HCT116 (cell line): ENCODE measurements around the gene CREBZF. TPM values are rescaled to one million over a fixed set of nuclear protein-coding genes. Genes with fewer than 3 reads are reported as not detected.

Experiments used
- ATAC-seq: fragments of 200-7000 bp; cut with Tn5 transposase; 2 replicates; pipeline ENCODE4 v1.9.1; 2020; ENCODE audit warnings: mild to moderate bottlenecking, moderate library complexity
- BruUV-seq: library from RNA; stranded (reverse); fragments of 400-500 nt; replicated peaks from 2 replicates; lab custom pipeline; 2021; lab: Mats Ljungman, UMichigan
- CTCF ChIA-PET: fragments of 300-600 bp; sonication (Branson Sonifier 250); formaldehyde crosslinking; loops from one replicate; lab custom pipeline; 2021; ENCODE audit warnings: antibody characterized with exemption; lab: Charles Lee
- POLR2A ChIA-PET: fragments of 300-600, 350-600 bp; sonication (Branson Sonifier 250); formaldehyde crosslinking; loops from one replicate; lab custom pipeline; 2021; ENCODE audit warnings: antibody characterized with exemption; lab: Charles Lee
- RAD21 ChIA-PET, 2 experiments: fragments of 300-600 bp; sonication (Branson Sonifier 250); formaldehyde crosslinking; loops; one replicate each; lab custom pipeline; 2023; ENCODE audit warnings: low total read pairs in 2 of 2; ENCODE audit not compliant: uncharacterized antibody in 2 of 2, unreplicated experiment in 2 of 2, low non-redundant PET in 1 of 2; lab: Charles Lee
- DNase-seq: peaks from one replicate; pipeline ENCODE4 v3.0.0-alpha.2; 2010; ENCODE audit warnings: low read depth, low spot score
- H2AFZ ChIP-seq: fragments of 200-600 bp; shearing (Covaris generic), sonication (generic); 2 replicates; pipeline ENCODE4 v1.6.1; 2017; ENCODE audit warnings: low read depth, mixed run types, mixed read lengths, antibody characterized with exemption, low read length; ENCODE audit not compliant: poor library complexity, severe bottlenecking
- H3K27ac ChIP-seq: 2 replicates; pipeline ENCODE4 v1.5.1; 2012; ENCODE audit warnings: low read depth, low read length
- H3K27me3 ChIP-seq: fragments of 200-600 bp; sonication (generic); 2 replicates; pipeline ENCODE4 v1.6.1; 2016; ENCODE audit warnings: mixed run types, low read length, mixed read lengths; ENCODE audit not compliant: insufficient read depth
- H3K36me3 ChIP-seq, 2 experiments: fragments of 200-500 bp in 1 of 2; fragments of 200-600 bp in 1 of 2; sonication (Bioruptor generic) in 1 of 2; sonication (generic) in 1 of 2; 2 replicates each; pipeline versions ENCODE4 v1.5.1 to v1.6.1; 2014 to 2016; ENCODE audit warnings: low read length in 2 of 2, inconsistent platforms in 1 of 2, mixed read lengths in 1 of 2, mixed run types in 1 of 2; ENCODE audit not compliant: insufficient read depth in 2 of 2, control insufficient read depth in 1 of 2
- H3K4me1 ChIP-seq, 2 experiments: fragments of 200-600 bp in 1 of 2; sonication (generic) in 1 of 2; 2 replicates each; pipeline versions ENCODE4 v1.5.1 to v1.6.1; 2012 to 2017; ENCODE audit warnings: low read length in 2 of 2, inconsistent platforms in 1 of 2, mild to moderate bottlenecking in 1 of 2, mixed read lengths in 1 of 2, mixed run types in 1 of 2, moderate library complexity in 1 of 2; ENCODE audit not compliant: insufficient read depth in 2 of 2, control insufficient read depth in 1 of 2
- H3K4me2 ChIP-seq: fragments of 200-600 bp; sonication (generic); 2 replicates; pipeline ENCODE4 v1.6.1; 2017; ENCODE audit warnings: mixed run types, low read length, mixed read lengths
- H3K4me3 ChIP-seq, 2 experiments: fragments of 200-600 bp in 1 of 2; sonication (generic) in 1 of 2; replicated peaks in 1 of 2; 2 replicates each; pipeline ENCODE4 v1.5.1; 2011 to 2016; ENCODE audit warnings: low read length in 2 of 2, control low read depth in 1 of 2, low read depth in 1 of 2, mild to moderate bottlenecking in 1 of 2, mixed read lengths in 1 of 2, mixed run types in 1 of 2
- H3K79me2 ChIP-seq: fragments of 200-600 bp; sonication (generic); 2 replicates; pipeline ENCODE4 v1.6.1; 2017; ENCODE audit warnings: mild to moderate bottlenecking, mixed run types, low read length, moderate library complexity, mixed read lengths; ENCODE audit not compliant: insufficient read depth
- H3K9ac ChIP-seq: fragments of 200-600 bp; sonication (generic); 2 replicates; pipeline ENCODE4 v1.6.1; 2016; ENCODE audit warnings: low read length, mixed read lengths
- H3K9me2 ChIP-seq: fragments of 200-600 bp; sonication (generic), shearing (Covaris generic); 2 replicates; pipeline ENCODE4 v1.6.1; 2017; ENCODE audit warnings: mixed run types, mild to moderate bottlenecking, moderate library complexity; ENCODE audit not compliant: insufficient read depth
- H3K9me3 ChIP-seq, 2 experiments: fragments of 200-500 bp in 1 of 2; fragments of 200-600 bp in 1 of 2; sonication (Bioruptor generic) in 1 of 2; sonication (generic) in 1 of 2; 2 replicates each; pipeline ENCODE4 v1.6.1; 2014 to 2017; ENCODE audit warnings: low read length in 2 of 2, mixed read lengths in 2 of 2, inconsistent platforms in 1 of 2, low read depth in 1 of 2, mild to moderate bottlenecking in 1 of 2, mixed run types in 1 of 2, moderate library complexity in 1 of 2; ENCODE audit not compliant: control insufficient read depth in 1 of 2, insufficient read depth in 1 of 2
- H4K20me1 ChIP-seq: fragments of 200-600 bp; sonication (generic), shearing (Covaris generic); 2 replicates; pipeline ENCODE4 v1.6.1; 2017; ENCODE audit warnings: mixed run types, mild to moderate bottlenecking, moderate library complexity; ENCODE audit not compliant: insufficient read depth
- ATF3 ChIP-seq: IDR thresholded peaks from 2 replicates; pipeline ENCODE4 v1.6.1; 2012
- CBX3 ChIP-seq: IDR thresholded peaks from 2 replicates; pipeline ENCODE4 v1.6.1; 2012; ENCODE audit warnings: low read depth
- CEBPB ChIP-seq: IDR thresholded peaks from 2 replicates; pipeline ENCODE4 v1.6.1; 2012; ENCODE audit warnings: low read depth
- EGR1 ChIP-seq: IDR thresholded peaks from 2 replicates; pipeline ENCODE4 v1.6.1; 2012; ENCODE audit warnings: low read depth
- EZH2 ChIP-seq: fragments of 200-600 bp; sonication (generic); IDR thresholded peaks from 2 replicates; pipeline ENCODE4 v1.6.1; 2017; ENCODE audit warnings: antibody characterized with exemption, mixed run types
- EZH2phosphoT487 ChIP-seq: fragments of 200-600 bp; IDR thresholded peaks from 2 replicates; pipeline ENCODE4 v1.6.1; 2018; ENCODE audit warnings: antibody characterized with exemption, borderline replicate concordance
- FOSL1 ChIP-seq: IDR thresholded peaks from 2 replicates; pipeline ENCODE4 v1.6.1; 2012; ENCODE audit warnings: low read depth
- JUND ChIP-seq: IDR thresholded peaks from 2 replicates; pipeline ENCODE4 v1.6.1; 2012
- MAX ChIP-seq: IDR thresholded peaks from 2 replicates; pipeline ENCODE4 v1.6.1; 2012
- POLR2A ChIP-seq: IDR thresholded peaks from 2 replicates; pipeline ENCODE4 v1.7.0; 2011; ENCODE audit warnings: borderline replicate concordance; ENCODE audit not compliant: insufficient read depth, insufficient read length; ENCODE audit errors: extremely low read depth
- POLR2AphosphoS5 ChIP-seq: IDR thresholded peaks from 2 replicates; pipeline ENCODE4 v1.6.1; 2011; ENCODE audit warnings: mild to moderate bottlenecking, low read depth, low read length, moderate library complexity
- RAD21 ChIP-seq: IDR thresholded peaks from 2 replicates; pipeline ENCODE4 v1.6.1; 2012; ENCODE audit warnings: low read depth, mild to moderate bottlenecking
- SP1 ChIP-seq: IDR thresholded peaks from 2 replicates; pipeline ENCODE4 v1.6.1; 2012; ENCODE audit warnings: low read depth
- SRF ChIP-seq: IDR thresholded peaks from 2 replicates; pipeline ENCODE4 v1.6.1; 2012; ENCODE audit warnings: low read depth
- TCF7L2 ChIP-seq: IDR thresholded peaks from 2 replicates; pipeline ENCODE4 v1.7.0; 2011; ENCODE audit warnings: borderline replicate concordance, inconsistent platforms; ENCODE audit not compliant: insufficient read depth, insufficient read length; ENCODE audit errors: extremely low read depth
- YY1 ChIP-seq: IDR thresholded peaks from 2 replicates; pipeline ENCODE4 v1.6.1; 2011; ENCODE audit warnings: low read length, low read depth, moderate library complexity, mild to moderate bottlenecking; ENCODE audit not compliant: insufficient replicate concordance; ENCODE audit errors: extremely low read depth
- ZNF274 ChIP-seq: fragments of 200-500 bp; sonication (Bioruptor generic); IDR thresholded peaks from 2 replicates; pipeline ENCODE4 v1.6.1; 2014; ENCODE audit warnings: mild to moderate bottlenecking, low read depth, low read length, inconsistent platforms
- intact Hi-C: fragments of 100-400 bp; cut with micrococcal nuclease; formaldehyde crosslinking; loops from 2 replicates; pipeline ENCODE4 v1.10.0; 2022
- total RNA-seq: library from RNA; stranded (reverse); gene quantifications from one replicate; pipeline ENCODE4 v1.2.1, GENCODE V29; 2021; ENCODE audit not compliant: unreplicated experiment
- TF ChIP-seq, protein P1 (sequence below): IDR thresholded peaks from 2 replicates; pipeline ENCODE4 v1.6.1; 2012; ENCODE audit warnings: low read depth

CREBZF gene
- total RNA-seq, 1 experiment from 2014 or later: 40.2 TPM

- ATAC-seq: no peak
- no TSS peak for BruUV-seq
- intact Hi-C loops: no loop called here
Measured at GRCh38 chr11:85710917-85711316, 46.0 kb upstream of the CREBZF start.

GRCh38 chr11:85709941-85710702 is 45.2 kb upstream of the CREBZF start:
- no peak overlapping the region for H3K4me3 ChIP-seq
- DNase-seq: no peak
- H3K36me3 ChIP-seq: no peaks in the 10 kb centered on the region
- peaks cover 0 to 7% of the 10 kb centered on the region in 2 experiments; a peak in 1 of 4 replicates for H3K4me1 ChIP-seq
- ChIA-PET POLR2A (no interaction called here), RAD21 (no interaction called here), CTCF (no interaction called here)
- H2AFZ ChIP-seq: no peak overlapping the region
- no peaks in the 10 kb centered on the region for H3K9me2 ChIP-seq
- H3K9me3 ChIP-seq: no peaks in the 10 kb centered on the region
- no peak overlapping the region for H3K27ac ChIP-seq
- H4K20me1 ChIP-seq: no peaks in the 10 kb centered on the region
- no peaks in the 10 kb centered on the region for H3K27me3 ChIP-seq
- no peak overlapping the region for H3K4me2 ChIP-seq
- intact Hi-C loops: no loop called here
- no peak for ATAC-seq
- no TSS peak for BruUV-seq
- no peaks in the 10 kb centered on the region for H3K79me2 ChIP-seq
- no peak overlapping the region for H3K9ac ChIP-seq
- TF ChIP-seq YY1 (no peak), ZNF274 (no peak), CBX3 (no peak), RAD21 (no peak), EZH2phosphoT487 (no peak), CEBPB (no peak), EZH2 (no peak), EGR1 (no peak), SRF (no peak), SP1 (no peak), FOSL1 (no peak), MAX (no peak), TCF7L2 (no peak), ATF3 (no peak), JUND (no peak)
- TF ChIP-seq, protein P1, sequence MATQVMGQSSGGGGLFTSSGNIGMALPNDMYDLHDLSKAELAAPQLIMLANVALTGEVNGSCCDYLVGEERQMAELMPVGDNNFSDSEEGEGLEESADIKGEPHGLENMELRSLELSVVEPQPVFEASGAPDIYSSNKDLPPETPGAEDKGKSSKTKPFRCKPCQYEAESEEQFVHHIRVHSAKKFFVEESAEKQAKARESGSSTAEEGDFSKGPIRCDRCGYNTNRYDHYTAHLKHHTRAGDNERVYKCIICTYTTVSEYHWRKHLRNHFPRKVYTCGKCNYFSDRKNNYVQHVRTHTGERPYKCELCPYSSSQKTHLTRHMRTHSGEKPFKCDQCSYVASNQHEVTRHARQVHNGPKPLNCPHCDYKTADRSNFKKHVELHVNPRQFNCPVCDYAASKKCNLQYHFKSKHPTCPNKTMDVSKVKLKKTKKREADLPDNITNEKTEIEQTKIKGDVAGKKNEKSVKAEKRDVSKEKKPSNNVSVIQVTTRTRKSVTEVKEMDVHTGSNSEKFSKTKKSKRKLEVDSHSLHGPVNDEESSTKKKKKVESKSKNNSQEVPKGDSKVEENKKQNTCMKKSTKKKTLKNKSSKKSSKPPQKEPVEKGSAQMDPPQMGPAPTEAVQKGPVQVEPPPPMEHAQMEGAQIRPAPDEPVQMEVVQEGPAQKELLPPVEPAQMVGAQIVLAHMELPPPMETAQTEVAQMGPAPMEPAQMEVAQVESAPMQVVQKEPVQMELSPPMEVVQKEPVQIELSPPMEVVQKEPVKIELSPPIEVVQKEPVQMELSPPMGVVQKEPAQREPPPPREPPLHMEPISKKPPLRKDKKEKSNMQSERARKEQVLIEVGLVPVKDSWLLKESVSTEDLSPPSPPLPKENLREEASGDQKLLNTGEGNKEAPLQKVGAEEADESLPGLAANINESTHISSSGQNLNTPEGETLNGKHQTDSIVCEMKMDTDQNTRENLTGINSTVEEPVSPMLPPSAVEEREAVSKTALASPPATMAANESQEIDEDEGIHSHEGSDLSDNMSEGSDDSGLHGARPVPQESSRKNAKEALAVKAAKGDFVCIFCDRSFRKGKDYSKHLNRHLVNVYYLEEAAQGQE: no peak

More at GRCh38 chr11:85710917-85711316, 46.0 kb upstream of the CREBZF start:
- Histone ChIP-seq H3K9me2 (no peaks in the 10 kb centered on the region), H3K27ac (no peak overlapping the region), H2AFZ (no peak overlapping the region), H3K4me3 (no peak overlapping the region), H4K20me1 (no peaks in the 10 kb centered on the region), H3K79me2 (no peaks in the 10 kb centered on the region), H3K27me3 (no peaks in the 10 kb centered on the region), H3K4me1 (peaks cover 0 to 11% of the 10 kb centered on the region in 2 experiments; a peak in 2 of 4 replicates), H3K4me2 (no peak overlapping the region), H3K36me3 (no peaks in the 10 kb centered on the region), H3K9me3 (no peaks in the 10 kb centered on the region), H3K9ac (no peak overlapping the region)
- ChIA-PET POLR2A (no interaction called here), RAD21 (no interaction called here), CTCF (no interaction called here)
- DNase-seq: no peak
- TF ChIP-seq RAD21: no peak
- no peak for TF ChIP-seq JUND
- no peak for TF ChIP-seq POLR2A
- TF ChIP-seq POLR2AphosphoS5: no peak
- no peak for TF ChIP-seq ZNF274
- no peak for TF ChIP-seq FOSL1
- no peak for TF ChIP-seq CEBPB
